Measurements from ENCODE around the gene CIAO2A. TPM values are rescaled to one million over a fixed set of nuclear protein-coding genes. Genes with fewer than 3 reads are reported as not detected.

Gene CIAO2A
- total and polyA plus RNA-seq, 9 donors: 13.2 to 43.8 (median 29.4) TPM

- no peaks in the 10 kb centered on the region for H3K9me3 ChIP-seq
- TF ChIP-seq POLR2A (IDR thresholded peaks at IDR 0.05) (no peak), CTCF (IDR thresholded peaks at IDR 0.05) (no peak), EP300 (IDR thresholded peaks at IDR 0.05) (no peak)
- no peak for DNase-seq
- 13 to 45% (median 19%) methylated on average over 1 of the region's 1 CpG for WGBS, 3 donors
- intact Hi-C loops (cut with DNase I): no loop called here
- H3K27ac ChIP-seq: no peak overlapping the region
- no peaks in the 10 kb centered on the region for H3K36me3 ChIP-seq
- no peak overlapping the region for H3K4me3 ChIP-seq
- no peaks in the 10 kb centered on the region for H3K27me3 ChIP-seq
- peaks cover 3% of the 10 kb centered on the region for H3K4me1 ChIP-seq (ENCODE audit: insufficient read depth)
Measured at GRCh38 chr15:64035525-64035924, 58.1 kb downstream of the CIAO2A start.

- no peak for DNase-seq
- intact Hi-C loops (cut with DNase I): no loop called here
- no peaks in the 10 kb centered on the region for H3K27me3 ChIP-seq
- peaks cover 3% of the 10 kb centered on the region for H3K4me1 ChIP-seq (ENCODE audit: insufficient read depth)
- no peak overlapping the region for H3K4me3 ChIP-seq
- H3K27ac ChIP-seq: no peak overlapping the region
- WGBS, 3 donors: 51 to 57% (median 51%) methylated on average over 4 of the region's 4 CpGs
- TF ChIP-seq EP300 (IDR thresholded peaks at IDR 0.05) (no peak), CTCF (IDR thresholded peaks at IDR 0.05) (no peak), POLR2A (IDR thresholded peaks at IDR 0.05) (no peak)
- H3K36me3 ChIP-seq: no peaks in the 10 kb centered on the region
- H3K9me3 ChIP-seq: no peaks in the 10 kb centered on the region
Measured at GRCh38 chr15:64034519-64034918, 59.1 kb downstream of the CIAO2A start.

GRCh38 chr15:64032329-64032728 is 61.3 kb downstream of the CIAO2A start:
- WGBS, 3 donors: 91 to 92% (median 92%) methylated on average over 5 of the region's 5 CpGs
- no peak for TF ChIP-seq EP300 (IDR thresholded peaks at IDR 0.05)
- no peak for TF ChIP-seq CTCF (IDR thresholded peaks at IDR 0.05)
- no peak for TF ChIP-seq POLR2A (IDR thresholded peaks at IDR 0.05)
- Histone ChIP-seq H3K27ac (no peak overlapping the region), H3K9me3 (no peaks in the 10 kb centered on the region), H3K36me3 (no peaks in the 10 kb centered on the region), H3K4me3 (no peak overlapping the region), H3K4me1 (ENCODE audit: insufficient read depth) (peaks cover 3% of the 10 kb centered on the region), H3K27me3 (no peaks in the 10 kb centered on the region)
- DNase-seq: no peak
- intact Hi-C loops (cut with DNase I): no loop called here

- Histone ChIP-seq H3K27me3 (no peaks in the 10 kb centered on the region), H3K27ac (no peak overlapping the region), H3K36me3 (no peaks in the 10 kb centered on the region), H3K4me3 (no peak overlapping the region), H3K4me1 (ENCODE audit: insufficient read depth) (no peaks in the 10 kb centered on the region), H3K9me3 (no peaks in the 10 kb centered on the region)
- no peak for TF ChIP-seq CTCF (IDR thresholded peaks at IDR 0.05)
- TF ChIP-seq POLR2A (IDR thresholded peaks at IDR 0.05): no peak
- no peak for TF ChIP-seq EP300 (IDR thresholded peaks at IDR 0.05)
- DNase-seq: no peak
- 97 to 99% (median 99%) methylated on average over 4 of the region's 4 CpGs for WGBS, 3 donors
- intact Hi-C loops (cut with DNase I): no loop called here
Measured at GRCh38 chr15:64030123-64030522, 63.5 kb downstream of the CIAO2A start.

- intact Hi-C loops (cut with DNase I): no loop called here
- no peak for DNase-seq
- no peaks in the 10 kb centered on the region for H3K27me3 ChIP-seq
- no peaks in the 10 kb centered on the region for H3K4me1 ChIP-seq (ENCODE audit: insufficient read depth)
- H3K9me3 ChIP-seq: no peaks in the 10 kb centered on the region
- H3K27ac ChIP-seq: no peak overlapping the region
- WGBS, 3 donors: 91 to 97% (median 96%) methylated on average over 4 of the region's 4 CpGs
- TF ChIP-seq POLR2A (IDR thresholded peaks at IDR 0.05): no peak
- no peak for TF ChIP-seq EP300 (IDR thresholded peaks at IDR 0.05)
- no peak for TF ChIP-seq CTCF (IDR thresholded peaks at IDR 0.05)
- no peak overlapping the region for H3K4me3 ChIP-seq
- no peaks in the 10 kb centered on the region for H3K36me3 ChIP-seq
Measured at GRCh38 chr15:64029633-64030032, 64.0 kb downstream of the CIAO2A start.
